ENCODE data around the gene REC8.

REC8 gene

DNA sequence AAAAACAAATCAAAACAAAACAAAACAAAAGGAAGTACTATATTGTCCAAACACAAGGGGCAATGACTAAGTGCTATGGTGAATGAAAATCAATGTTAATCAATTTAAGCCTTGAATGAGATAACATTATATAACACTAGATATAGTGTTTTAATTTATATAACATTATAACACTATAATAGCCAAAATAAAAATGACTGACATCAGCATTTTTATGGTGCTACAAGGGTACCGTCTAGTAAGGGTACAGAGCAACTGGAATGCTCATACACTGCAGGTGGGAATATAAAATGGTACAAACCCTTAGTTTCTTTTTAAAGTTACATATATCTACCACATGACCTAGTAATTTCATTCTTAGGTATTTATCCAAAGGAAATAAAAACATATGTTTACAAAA is 54.6 kb downstream of the REC8 start:
- no peak for TF ChIP-seq GATA3 (IDR thresholded peaks at IDR 0.05; ENCODE audit: low read depth, low read length)
- no peak for TF ChIP-seq GATA2 (IDR thresholded peaks at IDR 0.05; ENCODE audit: low read depth, low read length)

- TF ChIP-seq GATA3 (IDR thresholded peaks at IDR 0.05; ENCODE audit: low read depth, low read length) = no peak
- TF ChIP-seq GATA2 (IDR thresholded peaks at IDR 0.05; ENCODE audit: low read depth, low read length) = no peak
Observed at GRCh38 chr14:24228902-24229301, 57.0 kb downstream of the REC8 start.

Measured in SH-SY5Y (cell line).